ENCODE results near the gene SLC35D1.
"Not testable (repeated sequence)": the region's sequence is repeated elsewhere in the genome, so short reads cannot be mapped to it uniquely, and the experiment has no call there.

Gene SLC35D1

DNA sequence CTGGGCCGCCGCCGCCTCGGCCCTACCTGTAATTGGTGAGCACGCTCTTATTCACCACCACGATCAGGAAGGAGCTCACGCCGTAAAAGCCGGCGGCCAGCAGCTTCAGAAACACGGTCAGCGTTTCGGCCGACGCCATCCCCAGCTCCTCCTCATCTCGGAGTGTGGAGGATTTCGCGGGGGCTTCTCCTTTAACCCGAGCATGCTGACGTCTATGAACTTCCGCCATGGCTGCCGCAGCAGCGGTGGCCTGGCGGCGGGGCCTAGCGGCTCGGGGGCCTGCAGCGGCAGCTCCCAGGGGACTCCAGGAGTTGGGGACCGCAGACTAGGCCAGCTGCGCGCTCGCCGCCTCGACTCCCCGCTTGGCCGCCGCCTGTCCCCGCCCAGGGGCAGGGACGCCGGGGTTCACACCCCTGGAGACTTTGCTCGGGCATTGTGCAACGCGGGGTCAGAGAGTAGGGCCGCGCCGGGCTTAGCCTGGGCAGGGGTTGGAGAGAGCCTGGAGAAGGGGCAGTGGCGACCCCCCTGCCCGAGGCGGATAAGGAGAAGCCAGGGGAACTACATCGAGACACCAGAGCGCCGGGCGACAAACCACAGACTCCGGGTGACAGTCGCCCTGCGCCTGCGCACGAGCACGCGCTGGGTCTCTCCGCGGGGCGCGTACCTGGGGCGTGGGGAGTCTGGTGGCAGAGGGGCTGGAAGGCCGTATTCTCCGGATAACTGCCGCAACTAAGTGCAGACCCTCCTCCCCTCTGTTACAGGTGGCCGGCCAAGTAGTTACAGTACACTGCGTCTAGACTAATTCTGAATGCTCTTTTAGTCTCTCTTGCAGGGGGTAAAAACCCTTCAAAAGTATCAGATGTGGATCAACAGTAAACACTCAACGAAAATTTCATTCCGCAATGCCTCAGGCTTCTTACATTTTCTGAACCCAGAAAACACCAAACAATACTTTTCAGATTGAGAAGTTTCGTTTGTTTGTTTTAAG is at the start of gene SLC35D1:
Gene SLC35D1, minus strand, starts transcription at position 364 of the 988 bp plus-strand sequence. Its CDS starts 135 bp downstream, at position 229.
- DNase-seq, result peak; percentile 52 to 90 (median 72)

DNA sequence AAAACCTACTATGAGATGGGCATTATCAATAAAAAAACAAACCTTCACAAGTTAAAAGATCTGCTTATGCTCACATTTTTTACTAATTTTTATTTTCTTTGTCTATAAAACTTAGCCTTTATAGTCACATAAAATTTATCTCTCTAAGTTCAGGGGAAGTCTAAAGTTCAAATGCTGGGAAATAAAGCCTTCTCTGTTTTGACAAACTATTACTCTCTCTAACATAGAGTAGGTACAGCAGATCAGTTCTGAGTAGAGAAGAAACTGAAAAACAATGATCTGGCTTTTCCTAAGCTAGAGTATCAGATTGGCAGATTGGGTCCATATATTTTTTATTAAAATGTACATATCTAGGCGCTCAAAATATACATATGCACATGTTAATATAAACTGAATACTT is 49.6 kb upstream of the SLC35D1 start:
- DNase-seq, result no peak

DNA sequence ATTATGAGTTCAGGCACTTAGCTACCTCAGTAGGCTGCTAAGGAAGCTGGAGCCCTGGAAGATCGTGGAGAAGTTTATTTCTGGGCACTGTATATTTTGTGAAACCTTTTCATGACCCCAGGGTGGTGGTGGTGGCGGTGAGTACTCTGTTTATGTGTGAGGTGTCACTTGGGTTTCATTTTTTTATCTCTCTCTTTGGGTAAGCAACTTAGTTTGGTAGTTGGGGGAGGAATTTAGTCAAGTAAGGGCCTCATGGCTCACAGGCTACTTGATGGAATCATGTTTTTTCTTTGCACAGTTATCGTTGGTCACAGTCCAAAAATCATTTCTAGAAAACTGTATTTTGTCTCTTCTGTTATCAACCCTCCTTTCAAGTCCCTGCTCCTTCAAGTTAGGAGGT is 46.9 kb upstream of the SLC35D1 start:
- DNase-seq, result no peak

DNA sequence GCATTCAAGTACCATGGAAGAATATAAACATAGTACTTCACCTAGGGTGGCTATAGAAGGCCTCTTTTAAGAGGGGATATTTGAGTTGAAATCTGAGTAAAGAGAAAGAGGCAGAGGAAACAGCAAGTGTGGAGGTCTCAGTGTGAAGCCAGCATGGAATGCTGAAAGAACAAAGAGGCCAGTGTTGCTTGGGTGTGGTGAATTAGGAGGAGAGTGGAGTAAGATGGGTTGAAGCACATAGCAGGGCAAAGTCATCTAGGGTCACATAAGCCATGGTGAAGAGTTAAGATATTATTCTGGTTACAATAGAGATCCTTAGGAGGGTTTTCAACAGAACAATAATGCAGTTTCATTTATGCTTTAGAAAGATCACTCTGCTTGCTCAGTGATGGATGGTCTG is 43.4 kb upstream of the SLC35D1 start:
- DNase-seq, result no peak

GRCh38 chr1:67094191-67094590 is 40.2 kb upstream of the SLC35D1 start:
- DNase-seq, result no peak

GRCh38 chr1:67089685-67090208 is 35.8 kb upstream of the SLC35D1 start:
- no peak for DNase-seq

DNA sequence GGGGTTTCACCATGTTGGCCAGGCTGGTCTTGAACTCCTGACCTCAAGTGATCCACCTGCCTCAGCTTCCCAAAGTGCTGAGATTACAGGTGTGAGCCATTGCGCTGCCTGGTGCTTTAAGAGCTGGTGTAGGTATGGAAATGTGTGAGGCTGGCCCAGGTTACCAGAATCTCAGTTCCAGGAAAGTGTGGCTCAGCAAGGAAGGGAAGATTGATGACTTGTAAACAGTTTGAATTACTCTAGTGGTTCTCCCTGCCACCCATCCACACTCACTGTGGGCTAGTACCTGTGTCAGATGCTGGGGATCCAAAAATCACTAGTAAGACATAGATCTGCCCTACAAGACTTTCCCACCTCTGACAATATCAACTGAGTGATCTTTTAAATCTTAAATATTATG is 34.5 kb upstream of the SLC35D1 start:
- no peak for DNase-seq

DNA sequence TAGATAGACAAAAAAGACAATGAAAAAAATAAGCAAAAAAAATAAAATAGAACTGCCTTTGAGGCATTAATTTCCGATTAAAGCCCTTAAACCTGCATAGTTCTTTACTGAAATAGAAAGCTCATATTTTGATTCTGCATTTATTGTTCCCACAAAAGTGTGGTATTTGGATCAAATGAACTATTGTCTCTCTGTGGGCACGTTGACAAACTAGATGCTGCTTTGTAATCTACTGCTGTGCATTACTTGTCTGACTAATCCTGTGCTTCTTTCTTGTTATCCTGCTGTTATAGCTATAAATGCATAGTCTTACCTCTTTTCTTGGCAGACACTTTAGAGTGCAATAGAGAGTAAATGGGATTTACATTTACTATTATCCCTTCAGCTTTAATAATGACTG is 31.4 kb upstream of the SLC35D1 start:
- no peak for DNase-seq

GRCh38 chr1:67084765-67085318 is 30.9 kb upstream of the SLC35D1 start:
- DNase-seq, result no peak

DNA sequence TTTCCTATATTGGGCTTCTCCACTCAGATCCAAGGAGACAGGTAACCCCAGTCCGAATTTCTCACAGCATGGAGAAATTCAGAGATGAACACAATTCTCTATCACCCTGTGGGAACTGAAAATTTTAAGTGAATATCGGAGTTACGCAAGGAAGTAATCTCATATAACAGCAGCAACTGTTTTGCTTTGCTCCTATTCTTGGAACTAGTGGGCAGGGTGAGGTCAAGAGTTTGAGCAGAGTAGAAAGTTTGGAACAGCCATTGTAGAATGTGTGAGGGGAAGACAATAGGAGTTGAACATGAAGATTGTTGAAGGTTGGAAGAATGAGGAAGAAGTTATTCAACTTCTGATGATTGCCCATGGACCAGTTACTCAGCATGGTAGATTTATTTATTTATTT is 24.3 kb upstream of the SLC35D1 start:
- DNase-seq, result no peak

GRCh38 chr1:67077593-67077992 is 23.6 kb upstream of the SLC35D1 start:
- DNase-seq, result no peak

DNA sequence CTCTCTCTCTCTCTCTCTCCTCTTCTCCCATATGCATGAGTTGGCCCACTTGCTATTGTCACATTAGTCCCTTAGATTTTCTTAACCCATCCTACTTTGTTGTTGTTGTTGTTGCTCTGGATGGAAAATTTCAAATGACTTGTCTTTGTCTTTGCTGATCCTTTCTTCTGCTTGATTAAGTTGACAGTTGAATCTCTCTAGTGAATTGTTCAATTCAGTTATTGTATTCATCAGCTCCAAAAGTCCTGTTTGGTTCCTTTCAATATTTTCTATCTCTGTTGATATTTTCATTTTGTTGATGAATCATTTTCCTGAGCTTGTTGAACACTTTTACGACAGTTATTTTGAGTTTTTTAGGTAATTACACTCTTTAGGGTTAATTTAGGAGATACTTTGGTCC is 18.8 kb upstream of the SLC35D1 start:
- DNase-seq, result no peak

GRCh38 chr1:67067655-67068054 is 13.7 kb upstream of the SLC35D1 start:
- DNase-seq, result not testable (repeated sequence)

DNA sequence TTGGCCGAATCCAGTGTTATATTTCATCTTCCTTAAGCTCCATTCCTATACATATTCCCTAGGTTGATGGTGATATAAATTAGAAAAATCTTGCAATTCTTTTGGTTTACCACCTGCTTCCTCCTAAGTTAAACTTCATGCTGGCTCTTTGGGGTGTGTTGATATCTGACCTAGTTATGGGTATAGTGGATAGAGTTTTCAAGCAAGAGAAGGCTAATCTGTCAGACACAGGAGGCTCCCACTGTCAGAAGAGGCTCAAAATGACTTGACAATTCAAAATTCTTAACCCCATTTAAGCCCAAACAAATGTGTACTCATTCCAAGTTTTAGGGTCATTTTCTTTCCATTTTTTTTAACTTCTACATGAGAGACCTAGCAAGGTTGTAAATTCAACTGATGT is 8.5 kb upstream of the SLC35D1 start:
- no peak for DNase-seq

- no peak for DNase-seq
These were observed 7.3 kb upstream of the SLC35D1 start for GRCh38 chr1:67061266-67061665.

DNA sequence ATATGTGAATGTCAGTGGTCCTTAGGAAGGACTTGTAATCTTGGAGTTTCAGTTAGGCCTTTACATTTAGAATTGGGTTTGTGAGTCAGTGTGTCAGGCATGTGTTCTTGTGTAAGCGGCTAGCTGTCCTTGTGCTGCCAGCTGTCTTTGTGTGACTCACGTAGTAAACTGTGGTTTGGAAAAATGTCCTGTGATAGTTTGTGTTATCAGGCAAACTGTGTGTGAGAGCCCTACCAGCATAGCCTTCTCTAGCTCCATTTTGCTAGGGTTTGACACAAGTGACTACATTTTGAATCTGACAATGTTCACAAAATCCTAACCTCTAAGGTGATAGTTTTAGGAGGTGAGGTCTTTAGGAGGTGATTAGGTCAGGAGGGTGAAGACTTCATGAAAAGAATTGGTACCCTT is 6.9 kb upstream of the SLC35D1 start:
- no peak for DNase-seq

DNA sequence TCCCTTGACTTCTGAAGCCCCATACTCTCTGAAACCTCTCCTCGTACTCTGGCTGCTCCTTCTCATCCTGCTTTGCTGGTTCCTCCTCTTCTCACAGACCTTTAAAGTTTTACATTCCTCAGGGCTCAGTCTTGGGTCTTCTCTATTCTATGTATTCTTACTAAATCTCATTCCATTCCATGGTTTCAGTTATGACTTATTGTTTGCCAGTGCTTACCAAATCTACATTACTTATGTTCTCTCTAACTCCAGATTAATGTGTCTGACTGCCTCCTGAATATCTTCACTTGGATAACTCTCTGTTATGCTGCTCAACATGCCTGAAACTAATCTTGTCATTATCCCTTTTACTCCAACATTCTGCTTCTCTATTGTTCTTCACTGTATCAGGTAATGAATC is 5.4 kb upstream of the SLC35D1 start:
- DNase-seq, result no peak

DNA sequence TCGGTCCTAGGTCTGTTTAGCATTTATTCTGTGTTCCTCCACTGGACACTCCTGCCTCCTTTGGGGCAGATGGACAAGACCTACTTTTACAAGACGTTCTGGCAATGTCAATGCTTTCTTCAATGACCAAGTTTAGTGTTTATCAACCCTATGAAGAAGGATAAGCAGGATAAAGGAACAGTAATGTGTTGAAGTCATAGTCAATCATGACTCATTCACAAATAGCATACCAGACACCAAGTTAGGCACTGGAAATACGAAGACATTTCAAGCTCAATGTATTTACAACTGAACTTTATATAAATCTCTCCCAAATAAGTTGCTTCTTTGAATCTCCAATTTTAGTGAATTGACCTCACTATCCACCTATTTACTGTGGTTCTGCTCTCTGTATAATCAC is 4.8 kb upstream of the SLC35D1 start:
- no peak for DNase-seq

DNA sequence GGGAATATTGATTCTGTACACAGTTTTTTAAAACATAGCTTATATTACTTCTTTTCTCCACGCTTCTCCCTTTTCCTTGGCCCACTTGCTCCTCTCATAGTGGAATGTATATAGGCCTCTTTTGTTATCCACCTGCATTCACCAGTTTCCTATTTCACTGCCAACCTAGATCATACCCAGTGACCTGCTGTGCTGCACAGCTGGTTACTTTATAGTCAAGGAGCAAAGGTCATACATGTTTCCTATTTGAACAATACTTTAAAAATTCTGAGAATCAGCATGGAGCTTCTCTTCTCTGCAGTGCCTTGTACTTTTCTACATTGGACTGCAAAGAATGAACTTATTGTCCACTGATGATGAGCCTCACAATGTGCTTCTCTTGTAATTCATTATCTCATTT is 4.3 kb upstream of the SLC35D1 start:
- no peak for DNase-seq

DNA sequence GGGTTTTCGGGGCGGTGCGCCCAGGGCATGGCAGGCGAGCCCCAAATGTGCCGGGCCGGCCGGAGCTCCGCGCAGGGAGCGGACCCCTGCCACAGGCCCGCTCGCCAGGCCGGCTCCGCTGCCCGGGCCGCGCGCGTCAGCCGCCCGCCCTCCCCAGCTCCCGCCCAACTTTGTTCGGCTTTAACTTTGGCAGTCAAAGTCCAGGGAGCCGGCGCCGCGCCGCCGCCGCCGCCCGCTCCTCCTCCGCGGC is 488 bp downstream of the SLC35D1 start:
- DNase-seq, result peak in 4 of 6 experiments; percentile 38 to 76 (median 56)

DNA sequence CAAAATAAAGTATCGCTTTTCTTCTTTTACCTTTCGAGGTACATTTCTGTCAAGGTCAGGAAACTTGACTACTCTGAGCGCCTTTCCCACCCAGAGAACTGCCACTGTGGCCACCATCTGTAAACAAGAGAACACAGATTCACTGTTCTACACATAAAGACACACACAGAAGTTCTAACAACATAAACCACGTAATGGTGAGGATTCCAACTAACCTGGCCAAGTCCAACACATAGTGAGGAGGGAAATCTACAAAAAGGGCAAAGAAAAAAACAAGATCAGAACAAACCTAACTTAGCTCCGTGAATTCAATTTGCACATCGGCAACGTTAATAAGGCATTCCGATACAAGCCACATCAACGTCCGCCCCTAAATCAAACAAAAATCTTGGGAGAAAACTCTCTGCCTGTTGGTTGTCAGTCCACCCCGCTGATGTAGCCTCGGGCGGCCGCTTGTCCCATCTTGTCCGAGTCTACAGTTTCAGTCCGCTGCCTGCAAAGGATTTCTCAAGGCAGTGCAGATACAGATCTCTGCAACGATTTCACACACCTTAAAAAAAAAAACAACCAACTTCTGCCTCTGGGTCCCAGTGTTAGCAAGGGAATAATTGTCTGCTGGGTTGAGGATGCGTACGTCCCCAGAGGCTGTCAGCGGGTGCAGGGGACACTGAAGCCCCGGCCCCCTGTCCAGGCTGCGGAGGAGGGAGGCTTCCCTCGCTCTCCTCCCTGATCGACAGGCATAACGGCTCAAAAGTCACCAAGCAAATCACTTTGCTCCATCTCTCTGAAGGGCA is 1.0 kb downstream of the SLC35D1 start:
- peak in 4 of 6 experiments; percentile 5 to 51 (median 24) for DNase-seq

- no peak for DNase-seq
These were observed 2.8 kb downstream of the SLC35D1 start for GRCh38 chr1:67051196-67051595.

- no peak for DNase-seq
These were observed 9.2 kb downstream of the SLC35D1 start for GRCh38 chr1:67044631-67045270.
